Measurements from ENCODE around the gene DVL1. TPM values are rescaled to one million over a fixed set of nuclear protein-coding genes. Genes with fewer than 3 reads are reported as not detected.
"Not testable (repeated sequence)": the region's sequence is repeated elsewhere in the genome, so short reads cannot be mapped to it uniquely, and the experiment has no call there.

The DVL1 gene
- total RNA-seq: 10 to 100 TPM; 63.5 to 69.2 TPM
- long read RNA-seq, partial matches to known transcripts: 3 of 10 reads
- long read RNA-seq, other reads (novel, unspliced or antisense): 3 of 10 reads

DNA sequence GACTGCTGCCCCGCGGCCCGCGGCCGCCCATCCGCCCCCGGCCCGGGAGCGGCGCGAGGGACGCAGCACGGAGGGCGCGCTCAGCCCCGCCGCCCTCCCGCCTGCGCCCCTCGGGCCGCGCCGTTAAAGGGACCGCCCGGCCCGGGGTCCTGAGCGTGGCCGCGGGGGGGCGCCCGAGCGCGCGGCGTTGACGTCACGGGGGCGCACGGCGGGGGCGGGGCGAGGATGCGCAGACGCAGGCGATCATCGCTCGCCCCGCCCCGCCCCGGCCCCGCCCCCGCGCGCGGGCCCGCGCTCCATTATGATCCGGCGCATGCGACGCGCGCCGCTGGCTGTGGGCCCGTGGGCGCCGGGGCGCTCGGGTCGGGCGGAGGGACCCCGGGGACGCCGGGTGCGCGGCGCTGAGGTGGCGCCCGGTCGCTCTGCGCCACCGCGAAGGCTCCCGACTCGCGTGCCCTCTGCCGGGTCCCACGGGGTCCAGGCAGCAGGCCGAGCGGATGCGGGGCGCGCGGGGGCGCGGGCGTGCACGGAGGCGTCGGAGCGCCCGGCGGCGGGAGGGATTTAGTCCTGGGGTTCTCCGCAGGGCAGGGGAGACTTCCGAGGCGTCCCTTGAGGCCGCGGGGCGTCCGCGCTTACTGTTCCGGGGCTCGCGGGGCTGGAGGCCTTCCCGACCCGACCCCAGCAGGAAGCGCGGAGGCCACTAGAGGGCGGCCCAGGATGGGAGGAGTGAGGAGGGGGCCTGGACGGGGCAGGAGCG, at the start of gene DVL1:
Gene DVL1 (minus strand): TSS at position 163 of the 757 bp plus-strand sequence. CDS start 353 bp downstream, outside the sequence.
- ATAC-seq: peak; percentile 20 to 69
- peak; percentile 72 for DNase-seq
- intact Hi-C loops (cut with DNase I): no loop called here

DNA sequence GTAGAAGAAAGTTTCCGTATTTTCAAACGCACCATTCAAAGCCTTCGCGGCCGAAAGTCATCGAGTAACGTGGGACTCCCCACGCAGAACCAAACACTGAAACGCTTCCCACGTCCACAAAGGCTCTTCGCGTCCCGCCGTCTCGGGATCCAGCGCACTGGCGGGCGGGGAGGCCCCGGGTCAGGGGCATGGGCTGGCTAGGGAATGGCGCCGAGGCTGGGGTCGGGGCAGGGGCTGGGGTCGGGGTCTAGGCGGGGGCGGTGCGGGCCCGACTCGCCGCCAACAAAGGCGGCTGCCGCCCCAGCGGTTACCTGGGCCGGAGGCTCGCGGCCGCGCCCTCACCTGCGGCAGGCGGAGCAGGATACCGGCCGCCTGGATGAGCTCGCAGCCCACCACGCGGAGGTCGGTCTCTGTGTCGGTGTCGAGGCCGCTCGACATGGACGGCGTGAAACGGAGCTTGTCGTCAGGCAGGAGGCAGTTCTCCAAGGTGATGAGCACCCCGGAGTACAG, 49.5 kb upstream of the DVL1 start:
- intact Hi-C loops (cut with DNase I): no loop called here
- ATAC-seq (peak; percentile 3 to 4), DNase-seq (no peak)

DNA sequence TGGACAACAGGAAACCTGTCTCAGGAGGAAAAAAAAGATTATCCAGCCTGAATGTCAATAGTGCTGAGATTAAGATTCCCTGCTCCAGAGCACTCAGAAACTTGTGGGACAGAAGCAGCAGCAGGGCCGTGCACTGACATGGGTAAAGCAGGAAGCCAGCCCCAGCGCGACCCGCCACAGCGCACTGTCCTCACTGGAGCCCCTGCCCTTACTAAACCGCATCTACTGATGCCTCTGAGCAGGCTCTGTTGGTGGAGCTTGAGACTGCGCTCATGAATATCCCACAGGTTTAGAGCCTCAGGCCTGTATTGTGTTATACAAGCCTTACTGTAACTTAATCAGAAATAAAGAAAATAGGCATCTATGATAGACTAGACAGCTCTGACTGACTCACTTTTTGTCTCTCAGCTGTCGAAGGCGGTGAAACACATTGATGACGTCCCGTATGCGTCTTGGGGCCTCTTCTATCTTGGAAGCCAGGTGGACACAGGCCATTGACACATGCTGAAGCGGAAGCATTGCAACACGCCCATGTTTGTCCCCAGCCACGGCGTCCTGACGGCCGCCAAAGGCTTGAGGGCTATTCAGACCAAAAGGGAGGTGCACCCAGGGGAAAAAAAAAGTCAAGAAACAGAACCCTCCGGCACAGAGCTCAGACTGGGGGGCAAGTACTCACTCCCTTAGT, 48.8 kb upstream of the DVL1 start:
- no peak for ATAC-seq
- intact Hi-C loops (cut with DNase I): no loop called here
- no peak for DNase-seq

DNA sequence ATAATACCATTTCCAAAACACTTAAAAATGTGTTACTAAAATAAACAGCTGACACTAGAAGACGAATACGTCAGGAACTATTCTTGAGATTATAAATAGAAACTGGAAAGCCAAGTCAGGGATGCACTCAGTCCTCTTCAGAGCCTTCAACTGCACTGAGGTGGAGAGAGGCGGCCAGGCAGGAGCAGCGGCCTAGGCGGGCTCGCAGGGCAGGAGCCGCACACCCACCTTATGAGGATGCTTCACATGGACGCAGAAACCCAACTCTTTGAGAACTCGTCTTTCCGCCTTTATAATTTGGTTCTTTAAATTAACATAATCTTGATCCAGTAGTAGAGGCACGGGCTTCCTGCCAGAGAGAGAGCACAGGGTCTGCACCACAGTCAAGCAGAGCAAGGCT, 45.9 kb upstream of the DVL1 start:
- intact Hi-C loops (cut with DNase I): no loop called here
- DNase-seq (no peak), ATAC-seq (no peak)

DNA sequence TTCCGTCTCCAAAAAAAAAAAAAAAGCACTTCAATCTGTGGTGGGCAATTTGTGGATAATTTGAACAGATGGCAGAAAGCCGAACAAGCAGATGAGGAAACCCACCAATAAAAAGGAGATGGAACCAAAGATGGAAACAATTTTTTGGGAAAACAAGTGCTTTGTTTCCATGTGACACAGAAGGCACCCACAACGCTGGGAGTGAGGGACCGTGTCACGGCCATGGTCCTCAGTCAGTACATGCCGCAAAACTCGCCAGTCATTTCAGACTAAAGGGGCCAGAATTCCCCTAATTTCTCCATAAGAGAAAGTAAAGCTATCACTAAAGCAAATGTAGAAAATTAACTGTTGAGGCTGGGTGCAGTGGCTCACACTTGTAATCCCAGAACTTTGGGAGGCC, 44.9 kb upstream of the DVL1 start:
- intact Hi-C loops (cut with DNase I): no loop called here
- ATAC-seq (no peak), DNase-seq (no peak)

DNA sequence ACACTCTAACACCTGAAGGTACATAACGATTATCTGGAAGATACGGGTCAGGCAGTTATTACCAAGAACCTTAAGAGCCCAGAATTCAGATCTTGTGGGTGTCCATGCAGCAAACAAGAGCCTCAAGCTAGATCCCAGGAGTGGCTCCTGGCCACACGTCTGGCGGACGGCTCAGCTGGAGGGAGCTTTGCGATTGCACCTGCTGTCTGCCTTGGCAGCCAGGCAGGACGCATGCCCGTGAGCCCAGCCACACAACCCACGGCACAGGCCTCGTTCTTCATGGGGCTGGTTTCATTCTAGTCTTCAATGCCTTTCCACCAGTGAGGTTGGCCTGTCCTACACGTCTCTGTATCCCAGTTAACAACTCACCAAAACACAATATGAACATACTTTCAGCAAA, 44.2 kb upstream of the DVL1 start:
- DNase-seq (no peak), ATAC-seq (no peak)
- intact Hi-C loops (cut with DNase I): no loop called here

DNA sequence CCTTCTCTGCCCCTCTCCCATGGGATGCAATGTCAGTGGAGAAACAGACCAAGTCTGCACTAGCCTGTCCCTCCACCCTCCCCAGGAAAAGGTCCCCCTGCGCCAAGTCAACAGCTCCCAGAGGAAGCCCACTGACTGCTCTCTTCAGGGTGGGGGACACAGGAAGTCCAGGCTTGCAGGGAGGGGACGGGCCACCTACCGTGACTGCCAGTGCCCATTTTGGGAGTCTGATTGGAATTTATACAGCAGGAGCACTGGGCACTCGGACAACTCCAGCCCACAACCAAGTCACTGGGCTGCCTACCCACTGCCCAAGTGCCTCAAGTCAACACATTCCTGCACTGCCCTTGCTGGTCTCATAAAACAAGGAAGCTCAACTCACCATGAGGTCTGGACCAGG, 43.8 kb upstream of the DVL1 start:
- ATAC-seq (no peak), DNase-seq (no peak)
- intact Hi-C loops (cut with DNase I): no loop called here

DNA sequence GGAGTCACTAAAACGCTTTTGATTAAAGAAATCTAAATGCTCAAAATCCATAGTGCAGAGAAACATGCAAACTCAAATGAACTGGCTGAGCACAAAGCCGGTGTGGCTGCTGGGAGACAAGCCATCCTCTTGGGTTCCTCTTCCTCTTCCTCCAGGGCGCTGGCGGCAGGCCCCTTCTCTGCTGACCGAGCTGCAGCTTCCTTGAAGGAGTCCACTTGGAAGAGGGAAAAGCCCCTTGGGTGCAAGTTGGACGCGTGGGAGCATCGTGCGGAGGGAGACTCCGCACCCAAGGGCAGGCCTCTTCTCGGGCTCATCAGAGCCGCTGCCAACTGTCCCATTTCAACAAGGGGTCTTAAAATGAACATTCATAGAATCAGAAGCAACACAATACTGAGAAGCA, 42.0 kb upstream of the DVL1 start:
- DNase-seq: peak; percentile 15
- ATAC-seq: no peak
- intact Hi-C loops (cut with DNase I): no loop called here

DNA sequence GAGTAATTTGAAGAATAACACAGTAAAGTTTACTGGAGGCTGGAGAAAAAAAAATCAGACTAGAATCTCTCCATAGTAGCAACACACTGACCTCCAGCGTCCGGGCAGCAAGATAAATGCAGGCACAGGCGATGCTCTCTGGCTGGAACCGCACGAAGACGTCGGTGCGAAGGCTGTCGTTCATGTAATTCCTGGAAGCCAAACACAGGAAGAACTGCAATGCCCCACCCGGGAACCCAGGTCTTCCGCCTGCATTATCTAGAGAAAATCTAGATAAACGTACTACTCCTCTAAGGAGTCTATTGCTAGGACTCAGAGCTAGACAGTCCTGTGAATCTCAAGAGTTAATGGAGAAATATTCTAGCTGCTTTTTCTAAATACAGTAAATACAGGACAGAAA, 41.5 kb upstream of the DVL1 start:
- intact Hi-C loops (cut with DNase I): no loop called here
- no peak for DNase-seq
- ATAC-seq: no peak

DNA sequence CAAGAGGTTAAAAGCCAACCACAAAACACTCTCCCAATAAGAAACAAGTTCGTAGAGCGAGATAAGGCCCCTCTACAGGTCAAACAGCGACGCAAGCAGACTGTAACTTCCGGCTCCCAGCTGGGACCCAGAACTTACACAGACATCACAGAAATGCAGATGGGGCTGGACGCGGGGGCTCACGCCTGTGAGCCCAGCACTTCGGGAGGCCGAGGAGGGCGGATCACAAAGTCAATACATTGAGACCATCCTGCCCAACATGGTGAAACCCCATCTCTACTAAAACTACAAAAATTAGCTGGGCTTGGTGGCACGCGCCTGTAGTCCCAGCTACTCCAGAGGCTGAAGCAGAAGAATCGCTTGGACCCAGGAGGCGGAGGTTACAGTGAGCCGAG, 38.9 kb upstream of the DVL1 start:
- ATAC-seq (no peak), DNase-seq (no peak)
- intact Hi-C loops (cut with DNase I): no loop called here

DNA sequence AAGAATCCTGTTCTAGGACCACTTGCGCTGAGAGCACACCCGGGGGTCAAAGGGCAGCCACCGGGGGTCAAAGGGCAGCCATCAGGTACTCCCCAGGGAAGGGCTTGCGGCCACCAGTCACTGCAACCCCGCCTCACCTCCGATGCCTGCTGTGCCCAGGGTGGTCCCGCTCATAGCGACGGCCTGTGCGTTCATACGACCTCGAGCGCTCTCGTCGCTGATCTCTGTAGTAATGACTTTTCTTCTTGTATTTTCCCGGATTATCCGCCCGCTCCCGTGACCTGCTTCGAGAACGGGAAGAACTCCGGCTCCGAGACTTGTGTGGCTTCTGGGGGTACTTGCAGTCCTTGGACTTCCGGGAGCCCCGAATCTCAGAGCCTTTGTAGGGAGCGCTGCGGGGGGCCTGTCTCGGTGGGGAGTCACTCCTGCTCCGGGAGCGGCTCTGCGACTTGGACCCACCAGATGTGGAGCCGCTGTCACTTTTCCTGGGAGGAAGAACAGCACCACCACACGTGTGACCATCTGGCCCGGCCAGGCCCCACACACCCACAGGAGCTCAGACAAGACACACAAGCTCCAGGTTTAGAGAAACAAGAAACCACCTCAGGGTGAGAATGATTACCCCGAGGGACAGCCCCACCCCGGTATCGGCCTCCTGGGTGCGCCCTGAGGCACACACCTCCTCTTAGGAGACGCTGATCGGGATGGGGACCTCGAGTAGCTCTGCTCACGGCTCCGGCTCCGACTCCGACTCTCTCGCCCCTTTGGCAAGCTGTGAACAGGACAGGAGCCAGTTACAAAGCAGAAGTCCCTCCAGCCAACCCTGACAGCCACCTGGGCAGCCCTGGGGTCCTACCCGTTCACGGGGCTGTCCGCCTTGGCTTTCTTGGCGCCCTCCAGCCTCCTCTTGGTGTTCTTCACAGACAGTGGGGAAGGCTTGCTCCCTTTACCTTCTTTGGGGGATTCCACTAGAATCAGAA, 38.2 kb upstream of the DVL1 start:
- intact Hi-C loops (cut with DNase I): no loop called here
- ATAC-seq (no peak), DNase-seq (no peak)

DNA sequence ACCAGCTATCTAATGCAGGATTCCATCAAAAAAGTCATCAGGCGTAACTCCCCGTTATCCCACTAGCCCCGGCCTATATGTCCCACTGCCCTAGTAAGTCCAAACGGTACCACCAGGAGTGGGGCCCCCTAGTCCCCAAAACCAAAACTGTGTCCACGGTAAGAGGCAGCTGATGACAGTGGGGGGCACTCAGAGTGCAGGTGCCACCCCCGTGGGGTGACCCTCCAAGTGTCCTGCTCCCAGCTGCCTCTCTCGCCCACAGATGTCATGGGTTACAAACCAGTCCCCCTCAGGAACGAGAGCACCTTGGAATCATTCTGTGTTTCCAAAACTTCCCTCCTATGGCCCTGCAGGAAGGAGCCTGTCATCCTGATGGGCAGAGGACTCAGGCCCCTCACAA, 36.7 kb upstream of the DVL1 start:
- no peak for DNase-seq
- ATAC-seq: no peak
- intact Hi-C loops (cut with DNase I): no loop called here

DNA sequence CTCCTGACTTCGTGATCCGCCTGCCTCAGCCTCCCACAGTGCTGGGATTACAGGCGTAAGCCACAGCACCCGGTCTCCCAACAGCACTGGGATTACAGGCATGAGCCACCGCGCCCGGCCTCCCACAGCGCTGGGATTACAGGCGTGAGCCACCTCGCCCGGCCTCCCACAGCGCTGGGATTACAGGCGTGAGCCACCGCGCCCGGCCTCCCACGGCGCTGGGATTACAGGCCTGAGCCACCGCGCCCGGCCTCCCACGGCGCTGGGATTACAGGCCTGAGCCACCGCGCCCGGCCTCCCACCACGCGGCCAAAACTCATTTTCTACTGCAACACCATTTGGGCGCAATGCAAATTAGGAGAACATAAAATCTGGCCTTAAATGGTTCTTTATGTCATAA, 36.1 kb upstream of the DVL1 start:
- DNase-seq; intact Hi-C loops (cut with DNase I); ATAC-seq: not testable (repeated sequence)

DNA sequence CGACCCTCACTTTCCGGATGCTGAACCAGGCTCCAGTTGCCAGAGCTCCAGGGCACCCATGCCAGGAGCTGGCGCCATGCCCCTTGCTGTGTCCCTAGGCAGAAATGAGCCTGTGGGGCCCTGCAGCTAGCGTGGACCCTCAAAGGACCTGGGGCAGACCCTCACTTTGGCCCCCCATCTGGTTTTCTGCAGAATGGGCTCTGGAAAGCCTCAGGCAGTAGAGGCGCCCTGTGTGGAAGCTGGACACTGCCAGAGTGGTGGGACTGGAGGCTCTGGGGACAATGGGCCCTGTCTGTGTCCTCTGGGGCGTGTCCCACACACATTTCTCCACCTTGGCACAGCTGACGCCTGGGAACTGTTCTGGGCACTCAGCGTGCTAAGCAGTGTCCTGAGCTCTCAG, 32.1 kb upstream of the DVL1 start:
- ATAC-seq (no peak), DNase-seq (no peak)
- intact Hi-C loops (cut with DNase I): no loop called here

DNA sequence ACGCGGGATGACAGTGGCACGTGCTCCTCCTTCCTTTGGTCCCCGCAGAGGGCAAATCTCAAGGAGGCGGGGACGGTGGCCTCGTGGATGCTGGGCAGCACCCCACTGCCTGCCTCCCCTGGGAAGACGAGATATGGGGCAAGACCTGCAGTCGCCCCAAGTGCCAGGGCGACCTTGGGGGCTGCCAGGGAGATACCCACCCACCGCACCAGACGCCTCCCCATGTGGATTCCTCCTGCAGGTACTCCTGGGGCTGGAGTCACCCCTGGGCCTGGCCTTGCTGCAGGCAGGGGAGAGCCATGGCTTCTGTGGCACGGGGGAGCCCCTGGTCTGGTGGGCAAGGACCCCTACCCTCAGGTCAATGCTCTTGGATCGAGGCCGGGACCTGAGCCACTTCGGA, 31.6 kb upstream of the DVL1 start:
- intact Hi-C loops (cut with DNase I): no loop called here
- ATAC-seq (no peak), DNase-seq (no peak)

DNA sequence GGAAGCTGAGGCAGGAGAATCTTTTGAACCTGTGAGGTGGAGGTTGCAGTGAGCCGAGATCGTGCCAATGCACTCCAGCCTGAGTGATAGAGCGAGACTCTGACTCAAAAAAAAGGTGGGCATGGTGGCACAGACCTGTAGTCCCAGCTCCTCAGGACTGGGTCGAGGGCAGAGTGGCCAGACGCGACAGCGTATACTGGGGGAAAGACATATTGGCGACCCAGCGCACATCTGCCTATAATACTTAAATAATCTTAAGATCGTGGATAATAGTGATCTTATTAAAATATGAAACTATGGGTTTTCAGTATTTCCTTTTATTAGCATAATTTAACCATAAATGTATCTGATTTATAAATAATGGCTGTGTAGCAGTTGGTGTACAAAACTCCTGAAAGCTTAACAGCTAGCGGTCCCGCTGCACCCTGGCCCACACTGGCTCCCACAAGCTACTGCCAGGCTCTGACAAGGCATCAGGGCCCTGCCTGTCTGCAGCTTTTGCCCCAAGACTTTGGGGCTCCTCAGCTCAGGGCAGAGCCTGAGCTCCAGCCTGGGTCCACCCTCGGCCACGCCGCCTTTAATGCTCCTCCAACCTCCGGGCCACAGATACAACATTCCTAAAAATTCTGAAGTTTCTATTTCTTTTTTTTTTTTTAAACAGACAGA, 28.5 kb upstream of the DVL1 start:
- ATAC-seq (no peak), DNase-seq (no peak)
- intact Hi-C loops (cut with DNase I): no loop called here

DNA sequence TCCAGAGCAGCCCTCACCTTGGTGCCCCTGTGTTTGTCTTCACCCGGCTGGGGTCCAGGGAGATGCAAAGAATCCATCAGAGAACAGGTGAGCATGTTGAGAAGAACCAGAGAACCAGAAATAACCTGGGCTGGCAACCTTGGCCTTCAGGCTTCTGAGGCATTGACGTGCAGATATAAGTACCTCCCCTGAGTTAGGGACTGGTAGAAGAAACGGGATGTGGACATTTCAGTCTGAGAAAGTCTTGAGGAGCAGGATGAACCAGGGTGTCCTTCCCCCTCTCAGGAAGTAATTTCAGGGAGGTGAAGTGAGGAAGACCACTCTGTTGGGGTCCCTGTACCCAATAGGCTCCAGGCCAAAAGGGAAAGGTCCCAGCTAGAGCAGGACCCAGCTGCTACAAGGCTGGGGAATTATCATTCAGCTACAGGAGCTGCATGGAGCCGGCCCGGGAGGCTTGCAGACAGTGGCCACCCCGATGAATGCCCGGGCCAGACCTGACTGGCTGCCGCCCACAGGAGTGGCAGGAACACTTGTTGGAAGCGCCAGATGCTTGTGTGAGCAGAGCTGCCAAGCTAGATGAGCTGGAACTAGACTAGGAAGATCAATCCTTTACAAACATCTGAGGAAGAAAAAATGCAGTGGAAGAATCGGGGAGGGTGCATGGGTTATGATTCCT, 27.5 kb upstream of the DVL1 start:
- DNase-seq: no peak
- ATAC-seq: no peak
- intact Hi-C loops (cut with DNase I): no loop called here

DNA sequence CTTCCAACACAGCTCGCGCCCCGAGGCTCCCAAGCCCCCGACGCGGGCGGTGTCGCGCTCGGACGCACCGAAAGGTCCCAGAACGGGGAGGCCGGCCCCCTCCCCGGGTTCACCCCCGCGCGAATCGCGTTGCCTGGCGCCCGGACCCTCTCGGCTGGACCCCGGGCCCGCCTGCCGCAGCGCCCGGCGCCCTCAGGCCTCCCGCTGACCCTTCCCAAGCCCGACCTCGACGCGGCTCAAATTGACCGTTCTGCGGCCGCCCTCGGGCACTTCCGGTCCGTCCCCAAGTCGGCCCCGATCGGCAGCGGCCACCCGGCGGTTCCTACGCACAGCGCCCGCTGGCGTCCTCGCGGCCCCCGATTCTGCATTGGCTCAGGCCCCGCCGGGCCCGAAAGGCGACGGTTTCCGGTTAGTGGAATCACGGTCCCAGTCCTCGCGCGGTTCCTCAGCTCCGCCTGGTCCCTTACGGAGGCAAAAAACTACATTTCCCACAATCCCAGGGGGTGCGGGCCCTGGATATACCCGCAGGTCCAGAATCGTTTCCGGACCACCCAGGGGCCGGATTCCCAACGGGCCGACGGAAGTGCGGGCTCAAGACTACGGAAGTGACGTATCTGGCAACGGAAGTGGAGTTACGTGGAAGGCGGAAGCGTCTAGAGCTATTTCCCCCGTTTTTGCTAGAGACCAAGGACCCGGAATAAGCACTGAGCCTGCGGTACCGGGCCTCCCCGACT, 25.9 kb upstream of the DVL1 start, which contains the start of gene AURKAIP1:
Gene AURKAIP1 (minus strand): TSS at position 279 of the 734 bp plus-strand sequence. CDS start 451 bp downstream, outside the sequence.
- ATAC-seq (peak; percentile 96 to 97), DNase-seq (peak; percentile 99)
- intact Hi-C loops (cut with DNase I): no loop called here
